ENCODE results near the gene TRAF3.
"Not testable (repeated sequence)": the region's sequence is repeated elsewhere in the genome, so short reads cannot be mapped to it uniquely, and the experiment has no call there.

Gene TRAF3

DNA sequence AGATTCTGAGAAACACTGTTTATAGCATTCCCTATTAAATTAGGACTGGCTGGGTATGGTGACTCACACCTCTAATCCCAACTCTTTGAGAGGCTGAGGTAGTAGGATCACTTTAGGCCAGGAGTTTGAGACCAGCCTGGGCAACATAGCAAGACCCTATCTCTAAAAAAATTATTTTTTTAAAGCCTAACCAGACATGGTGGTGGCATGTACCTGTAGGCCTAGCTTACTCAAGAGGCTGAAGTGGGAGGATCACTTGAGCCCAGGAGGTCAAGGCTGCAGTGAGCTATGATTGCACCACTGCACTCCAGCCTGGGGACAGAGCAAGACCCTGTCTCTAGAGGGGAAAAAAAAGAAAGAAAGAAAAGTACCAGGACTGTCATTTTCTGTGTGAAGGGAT is 119.5 kb downstream of the TRAF3 start:
- not testable (repeated sequence) for DNase-seq

GRCh38 chr14:102897299-102898027 is 120.2 kb downstream of the TRAF3 start:
- DNase-seq = no peak

GRCh38 chr14:102898298-102898697 is 121.0 kb downstream of the TRAF3 start:
- no peak for DNase-seq

DNA sequence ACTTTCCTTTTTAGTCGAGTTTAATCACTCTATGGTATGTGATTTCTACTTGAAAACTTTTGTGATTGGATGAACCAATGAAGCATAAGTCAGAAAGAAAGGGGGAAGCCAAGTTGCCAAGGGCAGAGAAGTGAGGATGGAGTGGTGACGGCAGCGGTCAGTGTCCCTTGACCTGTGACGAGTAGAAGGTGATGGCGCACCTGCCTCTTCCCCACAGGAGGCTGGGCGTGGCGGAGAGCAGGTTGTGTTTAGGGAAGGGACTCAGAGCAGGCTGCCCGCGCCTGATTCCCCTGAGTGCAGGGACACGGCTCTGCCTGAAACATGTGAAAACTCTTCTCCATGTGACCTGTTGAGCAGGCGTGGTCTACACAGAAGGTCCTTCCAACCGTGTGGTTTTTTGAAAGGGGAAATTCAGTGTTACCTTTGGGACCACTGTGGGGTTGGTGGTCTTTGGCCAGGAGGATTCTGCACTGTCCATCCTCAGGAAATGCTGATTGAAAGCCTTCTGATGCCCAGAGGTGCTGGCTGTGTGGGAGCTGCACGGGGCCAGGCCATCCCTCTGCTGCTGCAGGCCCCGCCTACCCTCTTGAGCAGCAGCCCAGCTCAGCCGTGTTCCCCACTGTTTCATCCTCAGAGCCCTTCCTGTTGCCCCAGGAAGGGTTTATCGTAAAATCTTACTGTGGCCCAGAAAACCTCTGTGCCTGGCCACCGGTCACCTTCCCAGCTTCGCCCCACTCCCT is 121.7 kb downstream of the TRAF3 start:
- no peak for DNase-seq

DNA sequence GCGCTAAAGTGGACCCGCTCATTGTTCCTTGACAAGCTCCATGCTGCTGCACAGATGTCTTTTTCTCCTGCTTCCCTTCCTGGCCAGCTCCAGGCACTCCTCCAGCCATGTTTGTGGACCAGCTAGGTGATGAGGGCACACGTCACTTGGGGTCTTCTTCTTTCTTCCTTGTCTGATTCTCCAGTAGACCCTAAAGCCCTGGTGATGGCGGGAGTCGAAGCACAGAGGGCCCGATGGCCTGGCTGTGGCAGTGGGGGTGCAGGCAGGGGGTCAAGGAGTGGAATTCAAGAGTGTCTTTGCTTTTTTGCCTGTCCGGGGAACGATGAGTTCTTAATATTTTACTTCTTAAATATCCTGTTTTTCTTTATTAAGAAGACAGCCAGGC is 122.3 kb downstream of the TRAF3 start:
- DNase-seq = no peak

- no peak for DNase-seq
Observed at GRCh38 chr14:102900631-102901571, 123.7 kb downstream of the TRAF3 start.

GRCh38 chr14:102901633-102902032 is 124.4 kb downstream of the TRAF3 start:
- no peak for DNase-seq

DNA sequence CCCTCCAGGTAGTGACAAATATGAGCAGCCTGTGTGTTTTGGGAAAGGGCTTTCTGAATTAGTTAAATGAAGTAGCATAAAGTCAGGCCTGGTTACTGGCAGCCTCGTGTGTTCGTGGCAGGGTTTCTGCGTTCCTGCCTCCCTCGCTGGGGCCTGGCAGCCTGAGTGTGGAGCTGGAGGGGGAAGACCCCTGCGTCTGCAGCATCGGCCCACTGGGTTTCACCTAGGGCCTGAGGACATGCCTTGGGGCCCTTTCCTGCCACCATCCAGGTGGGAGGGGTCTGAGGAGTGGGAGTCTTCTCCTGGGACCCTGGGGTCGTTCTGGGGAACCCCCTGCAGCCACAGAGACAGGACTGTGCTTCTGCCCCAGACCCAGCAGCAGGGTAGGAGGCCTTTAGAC is 124.8 kb downstream of the TRAF3 start:
- DNase-seq = no peak

DNA sequence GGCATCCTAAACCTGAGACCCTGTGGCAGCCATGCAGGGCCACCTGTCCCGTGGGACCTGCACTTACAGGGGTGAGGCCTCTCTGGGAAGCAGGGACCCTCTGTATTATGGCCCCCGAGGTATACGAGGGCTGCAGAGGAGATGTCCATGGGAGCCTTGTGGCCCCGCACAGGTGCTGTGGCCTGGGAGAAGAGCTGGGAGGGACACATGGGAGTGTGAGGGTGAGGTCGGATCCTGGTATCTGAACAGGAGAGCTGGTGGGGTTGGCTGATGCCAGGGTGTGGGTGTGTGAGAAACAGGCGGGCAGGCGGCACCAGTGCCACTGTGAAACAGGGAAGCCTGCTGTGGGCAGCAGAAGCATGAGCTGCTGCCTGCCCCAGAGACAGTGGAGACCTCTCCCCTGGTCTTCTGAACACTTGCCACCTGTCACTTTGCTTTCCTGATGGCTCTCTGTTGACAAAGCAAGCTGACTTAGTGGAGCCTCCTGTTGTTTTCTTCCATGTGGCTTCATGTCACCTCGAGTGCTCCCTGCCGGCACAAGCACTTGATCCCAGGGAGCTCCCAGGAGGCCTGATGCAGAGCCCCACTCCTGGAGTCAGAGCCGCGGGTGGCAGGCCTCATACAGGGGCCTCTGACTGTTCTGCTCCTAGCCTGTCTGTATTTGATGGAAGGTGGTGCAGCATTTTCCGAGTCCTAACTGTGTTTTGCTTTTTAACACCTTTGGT is 125.4 kb downstream of the TRAF3 start:
- DNase-seq = no peak

GRCh38 chr14:102903248-102903888 is 126.1 kb downstream of the TRAF3 start:
- no peak for DNase-seq

DNA sequence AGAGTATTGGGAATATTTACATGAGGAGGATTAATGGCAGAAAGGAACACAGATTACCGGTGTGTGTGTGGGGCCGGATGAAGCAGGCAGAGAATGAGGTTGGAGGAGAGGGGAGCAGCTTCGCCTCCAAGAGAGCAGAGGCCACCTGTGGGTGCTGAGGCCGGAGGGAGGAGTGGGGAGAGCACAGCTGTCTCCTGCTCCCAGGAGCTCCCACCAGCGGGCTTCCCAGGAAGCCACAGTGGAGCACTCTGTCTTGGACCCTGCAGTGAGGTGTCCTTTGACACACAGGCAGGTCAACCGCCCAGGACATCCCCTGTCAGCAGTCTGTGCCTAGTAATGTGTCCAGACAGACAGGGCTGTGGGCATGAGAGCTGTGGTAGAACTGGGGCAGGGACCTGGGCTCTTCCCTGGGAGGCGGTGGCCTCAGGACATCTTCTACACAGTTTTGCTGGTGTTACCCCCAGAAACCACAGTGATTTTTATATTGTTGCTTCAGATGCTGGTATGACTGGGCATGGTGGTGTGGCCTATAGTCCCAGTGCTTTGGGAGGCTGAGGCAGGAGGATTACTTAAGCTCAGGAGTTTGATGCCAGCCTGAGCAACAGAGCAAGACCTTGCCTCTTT is 126.8 kb downstream of the TRAF3 start:
- no peak for DNase-seq

- DNase-seq = no peak
Observed at GRCh38 chr14:102905116-102906108, 128.2 kb downstream of the TRAF3 start.

- DNase-seq = no peak
Observed at GRCh38 chr14:102906616-102907302, 129.5 kb downstream of the TRAF3 start.

GRCh38 chr14:102907303-102907844 is 130.1 kb downstream of the TRAF3 start:
- no peak for DNase-seq

DNA sequence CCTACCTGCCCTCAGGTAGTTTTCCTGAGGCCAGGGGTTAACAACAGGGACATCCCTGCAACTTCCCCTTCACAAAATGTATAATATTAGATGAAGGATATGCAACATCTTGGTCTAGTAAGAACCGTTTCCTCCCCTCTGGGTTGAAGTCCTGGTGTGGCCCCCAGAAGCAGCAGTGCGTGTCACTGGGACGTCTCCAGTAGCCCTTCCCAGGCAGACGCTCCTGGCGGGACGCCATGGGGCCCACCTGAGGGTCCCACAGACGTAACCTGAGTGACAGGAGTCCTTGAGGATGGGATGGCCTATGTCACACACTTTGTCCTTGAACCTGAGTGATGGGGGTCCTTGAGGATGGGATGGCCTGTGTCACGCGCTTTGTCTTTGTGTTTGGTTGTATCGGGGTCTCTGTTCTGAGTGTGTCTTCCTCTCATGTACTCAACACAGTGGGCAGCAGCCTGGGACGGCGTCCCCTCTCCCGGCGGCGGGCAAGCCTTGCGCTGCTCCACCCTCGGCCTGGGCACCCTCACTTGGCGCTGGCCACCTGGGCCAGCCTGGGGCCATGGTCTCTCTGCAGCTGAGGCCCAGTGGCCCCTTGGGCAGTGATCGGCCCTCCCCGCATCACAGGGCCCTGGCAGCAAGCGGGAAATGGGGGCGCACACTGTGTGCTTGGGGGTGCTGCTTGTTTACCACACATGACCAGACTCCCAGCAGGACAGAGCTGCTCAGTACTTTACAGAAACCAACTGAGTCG is 130.9 kb downstream of the TRAF3 start:
- no peak for DNase-seq

DNA sequence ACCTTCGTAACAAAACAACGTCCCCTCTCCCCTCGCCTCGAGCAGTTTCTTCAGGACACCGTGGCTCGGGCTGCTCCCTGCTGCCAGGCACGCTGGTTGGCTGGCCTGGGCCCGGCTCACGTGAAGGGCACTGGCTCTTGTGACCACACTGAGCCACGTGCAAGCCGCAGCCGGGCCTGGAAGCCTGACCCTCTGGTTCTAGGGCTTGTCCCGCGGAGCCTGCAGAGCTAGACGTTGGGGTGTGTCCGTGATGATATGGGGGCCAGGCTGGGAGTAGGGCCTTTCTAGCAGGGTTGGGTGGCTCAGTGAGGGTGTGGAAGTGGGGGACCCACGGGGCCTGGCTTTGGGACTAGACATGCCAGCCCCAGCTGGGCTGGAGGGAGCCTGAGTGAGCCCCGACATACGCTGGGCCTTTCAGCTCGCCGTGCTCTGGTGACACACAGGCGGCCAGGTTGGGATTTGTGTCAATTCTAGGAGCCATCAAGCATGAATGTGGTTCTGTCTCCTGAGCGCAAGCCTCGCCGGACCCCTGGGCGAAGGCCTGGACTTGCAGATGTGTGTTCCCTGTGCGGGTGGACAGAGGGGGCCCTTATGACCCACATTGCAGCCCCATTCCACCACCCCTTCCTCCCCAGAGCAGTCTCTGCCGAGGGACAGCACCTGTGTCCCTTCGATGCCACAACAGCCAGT is 131.7 kb downstream of the TRAF3 start:
- no peak for DNase-seq

DNA sequence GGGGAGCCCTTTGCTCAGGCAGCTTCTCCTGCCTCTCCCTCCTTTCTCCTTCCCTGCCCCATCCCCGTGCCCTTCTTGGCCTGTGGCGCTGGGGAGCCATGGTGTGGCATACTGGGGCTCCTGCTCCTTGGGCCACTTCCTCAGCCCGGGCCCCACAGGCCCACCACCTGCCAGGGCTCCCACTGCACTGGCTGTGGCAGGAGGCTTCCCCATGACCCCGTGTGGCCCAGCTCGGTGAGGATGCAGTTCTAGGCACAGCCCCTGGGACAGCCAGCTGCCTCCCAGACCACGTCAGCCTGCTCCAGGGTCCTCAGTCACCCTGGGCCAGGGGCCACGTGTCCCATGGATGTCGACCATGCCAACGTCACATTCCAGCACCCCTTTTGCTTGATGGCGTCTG is 132.2 kb downstream of the TRAF3 start:
- DNase-seq = no peak

DNA sequence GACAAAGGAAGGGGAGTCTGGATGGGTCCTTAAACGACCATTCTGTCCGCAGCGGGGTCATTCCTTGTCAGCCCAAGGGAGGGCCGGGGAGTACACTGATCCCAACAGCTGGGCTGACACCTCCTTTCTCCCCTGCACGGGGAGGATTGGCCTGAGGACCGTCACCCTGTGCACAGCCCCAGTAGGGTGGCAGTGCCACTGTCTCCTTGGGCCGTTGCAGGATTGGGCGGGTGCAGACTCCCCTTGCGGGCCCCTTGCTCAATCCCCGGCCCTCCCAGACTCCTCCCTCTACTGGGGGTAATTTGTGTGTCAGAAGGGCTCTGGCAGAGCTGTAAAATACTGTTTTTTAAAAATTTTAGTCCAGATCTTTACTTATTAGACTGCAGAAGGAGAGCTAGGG is 132.7 kb downstream of the TRAF3 start:
- no peak for DNase-seq
